HEK293T (cell line): Measurements from ENCODE around the gene CD300H.

Source experiments
- CTCF ChIA-PET: fragments of 350-600 bp; formaldehyde crosslinking; extraction: SDS; loops from one replicate; lab custom pipeline; 2021; ENCODE audit warnings: antibody characterized with exemption, inconsistent platforms; lab: Yijun Ruan, JAX
- POLR2A ChIA-PET: fragments of 350-600 bp; formaldehyde crosslinking; extraction: SDS; loops from one replicate; lab custom pipeline; 2020; ENCODE audit warnings: antibody characterized with exemption, inconsistent platforms; lab: Yijun Ruan, JAX
- DNase-seq: peaks from one replicate; pipeline ENCODE4 v3.0.0; 2012; ENCODE audit warnings: mixed read lengths; ENCODE audit errors: extremely low spot score
- ARNT ChIP-seq: fragments of 450-650 bp; IDR thresholded peaks from 2 replicates; pipeline ENCODE4 v1.6.1; 2017; ENCODE audit warnings: mild to moderate bottlenecking
- BHLHE40 ChIP-seq: fragments of 450-650 bp; IDR thresholded peaks from 2 replicates; pipeline ENCODE4 v1.6.1; 2016; ENCODE audit warnings: mild to moderate bottlenecking, moderate library complexity, borderline replicate concordance
- CTBP1 ChIP-seq: fragments of 450-650 bp; IDR thresholded peaks from 2 replicates; pipeline ENCODE4 v1.6.1; 2016; ENCODE audit warnings: borderline replicate concordance
- ELF4 ChIP-seq: fragments of 450-650 bp; IDR thresholded peaks from 2 replicates; pipeline ENCODE4 v1.6.1; 2017; ENCODE audit warnings: antibody characterized with exemption
- FOXA1 ChIP-seq: fragments of 450-650 bp; IDR thresholded peaks from 2 replicates; pipeline ENCODE4 v1.6.1; 2016; ENCODE audit warnings: mild to moderate bottlenecking
- FOXK2 ChIP-seq: fragments of 450-650 bp; IDR thresholded peaks from 2 replicates; pipeline ENCODE4 v1.6.1; 2016; ENCODE audit warnings: mild to moderate bottlenecking
- FOXM1 ChIP-seq: fragments of 450-650 bp; IDR thresholded peaks from 2 replicates; pipeline ENCODE4 v1.6.1; 2017; ENCODE audit warnings: mild to moderate bottlenecking, borderline replicate concordance
- HDGF ChIP-seq: fragments of 450-650 bp; IDR thresholded peaks from 2 replicates; pipeline ENCODE4 v1.6.1; 2017; ENCODE audit warnings: antibody characterized with exemption, borderline replicate concordance
- L3MBTL2 ChIP-seq: fragments of 450-650 bp; conservative IDR thresholded peaks from 2 replicates; pipeline ENCODE4 v1.6.1; 2016; ENCODE audit warnings: mild to moderate bottlenecking
- LEF1 ChIP-seq: fragments of 450-650 bp; IDR thresholded peaks from 2 replicates; pipeline ENCODE4 v1.6.1; 2017; ENCODE audit warnings: mild to moderate bottlenecking, borderline replicate concordance
- NFRKB ChIP-seq: fragments of 450-650 bp; IDR thresholded peaks from 2 replicates; pipeline ENCODE4 v1.6.1; 2016; ENCODE audit warnings: mild to moderate bottlenecking, moderate library complexity
- SP1 ChIP-seq: fragments of 450-650 bp; IDR thresholded peaks from 2 replicates; pipeline ENCODE4 v1.6.1; 2017
- SUZ12 ChIP-seq: fragments of 450-650 bp; IDR thresholded peaks from 2 replicates; pipeline ENCODE4 v1.6.1; 2016; ENCODE audit warnings: mild to moderate bottlenecking
- TARDBP ChIP-seq: fragments of 450-650 bp; IDR thresholded peaks from 2 replicates; pipeline ENCODE4 v1.6.1; 2016
- ZNF384 ChIP-seq: fragments of 450-650 bp; IDR thresholded peaks from 2 replicates; pipeline ENCODE4 v1.6.1; 2016
- TF ChIP-seq, protein P1 (sequence below): fragments of 450-650 bp; IDR thresholded peaks from 2 replicates; pipeline ENCODE4 v1.6.1; 2016

The CD300H gene

DNA sequence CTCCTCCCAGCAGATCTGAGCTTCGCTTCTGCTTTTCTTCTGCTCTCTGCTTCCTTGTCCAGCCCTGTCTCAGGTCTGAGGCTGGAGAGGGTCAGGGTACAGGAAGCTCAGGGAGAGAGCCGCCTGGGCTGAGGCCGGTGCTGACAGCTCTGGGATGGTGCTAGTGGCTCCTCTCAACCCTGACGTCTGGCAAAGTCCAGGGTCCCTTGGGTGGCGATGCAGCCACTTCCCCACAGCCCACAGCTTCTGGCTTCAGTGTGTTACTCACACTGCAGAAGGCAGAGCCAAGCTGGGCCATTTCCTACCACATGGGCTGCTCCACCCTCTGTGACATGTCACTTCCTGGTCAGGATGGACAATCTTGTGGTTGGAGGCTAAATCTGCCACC, 21.5 kb downstream of the CD300H start, which contains the start of gene CD300C:
Gene CD300C, minus strand, starts transcription at position 273 of the 388 bp plus-strand sequence. CDS start 333 bp downstream, outside the sequence.
- no peak for DNase-seq
- POLR2A ChIA-PET: no interaction called here

DNA sequence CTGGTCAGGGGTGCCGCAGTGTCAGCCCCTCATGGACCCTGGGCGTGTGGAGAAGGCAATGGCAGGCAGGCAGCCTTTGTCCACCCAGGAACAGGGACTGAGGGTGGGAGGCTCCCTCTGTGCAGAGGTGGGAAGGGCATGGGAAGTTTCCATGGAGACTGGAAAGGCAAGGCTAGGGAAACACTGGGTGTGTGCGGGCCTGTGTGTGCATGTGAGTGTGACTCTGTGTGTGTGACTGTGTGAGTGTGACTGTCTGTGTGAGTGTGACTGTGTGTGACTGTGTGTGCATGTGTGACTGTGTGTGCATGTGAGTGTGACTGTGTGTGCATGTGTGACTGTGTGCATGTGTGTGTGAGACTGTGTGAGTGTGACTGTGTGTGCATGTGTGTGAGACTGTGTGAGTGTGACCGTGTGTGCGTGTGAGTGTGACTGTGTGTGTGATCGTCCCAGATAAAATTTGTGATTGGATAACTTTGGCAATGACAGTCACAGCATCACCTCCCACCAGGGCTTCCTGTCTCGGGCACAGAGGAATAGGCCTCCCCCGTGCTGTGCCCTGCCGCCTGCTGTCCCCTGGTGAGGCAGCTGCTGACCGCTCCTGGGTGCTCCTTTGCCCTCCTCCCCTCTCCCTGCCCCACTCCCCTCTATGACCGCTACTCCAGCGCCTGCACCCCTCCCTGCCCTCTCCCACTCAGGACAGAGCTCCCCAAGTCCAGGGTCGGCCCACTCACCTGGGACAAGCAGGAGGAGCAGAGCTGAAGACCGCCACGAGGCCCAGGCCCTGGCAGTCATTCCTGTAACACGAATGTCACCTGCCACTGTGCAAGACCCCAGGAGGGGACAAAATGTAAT, 22.1 kb downstream of the CD300H start:
- no peak for DNase-seq
- ChIA-PET CTCF (interaction anchor here (1.4 kb wide), 1 partner anchor 21 kb away, joined by 5 read pairs; no protein-coding TSS in a partner anchor), POLR2A (no interaction called here)
- TF ChIP-seq HDGF: no peak
- no peak for TF ChIP-seq BHLHE40
- TF ChIP-seq CTBP1: no peak
- no peak for TF ChIP-seq SP1
- TF ChIP-seq ARNT: no peak
- no peak for TF ChIP-seq ELF4
- TF ChIP-seq FOXK2: no peak

More for the DNA sequence above, 21.5 kb downstream of the CD300H start, which contains the start of gene CD300C:
- TF ChIP-seq ZNF384: no peak
- TF ChIP-seq FOXA1: no peak
- no peak for TF ChIP-seq NFRKB
- no peak for TF ChIP-seq HDGF
- no peak for TF ChIP-seq BHLHE40
- no peak for TF ChIP-seq FOXM1
- no peak for TF ChIP-seq FOXK2
- TF ChIP-seq CTBP1: no peak
- CTCF ChIA-PET: interaction anchor here (1.4 kb wide), 1 partner anchor 20 kb away, joined by 5 read pairs; no protein-coding TSS in a partner anchor

DNA sequence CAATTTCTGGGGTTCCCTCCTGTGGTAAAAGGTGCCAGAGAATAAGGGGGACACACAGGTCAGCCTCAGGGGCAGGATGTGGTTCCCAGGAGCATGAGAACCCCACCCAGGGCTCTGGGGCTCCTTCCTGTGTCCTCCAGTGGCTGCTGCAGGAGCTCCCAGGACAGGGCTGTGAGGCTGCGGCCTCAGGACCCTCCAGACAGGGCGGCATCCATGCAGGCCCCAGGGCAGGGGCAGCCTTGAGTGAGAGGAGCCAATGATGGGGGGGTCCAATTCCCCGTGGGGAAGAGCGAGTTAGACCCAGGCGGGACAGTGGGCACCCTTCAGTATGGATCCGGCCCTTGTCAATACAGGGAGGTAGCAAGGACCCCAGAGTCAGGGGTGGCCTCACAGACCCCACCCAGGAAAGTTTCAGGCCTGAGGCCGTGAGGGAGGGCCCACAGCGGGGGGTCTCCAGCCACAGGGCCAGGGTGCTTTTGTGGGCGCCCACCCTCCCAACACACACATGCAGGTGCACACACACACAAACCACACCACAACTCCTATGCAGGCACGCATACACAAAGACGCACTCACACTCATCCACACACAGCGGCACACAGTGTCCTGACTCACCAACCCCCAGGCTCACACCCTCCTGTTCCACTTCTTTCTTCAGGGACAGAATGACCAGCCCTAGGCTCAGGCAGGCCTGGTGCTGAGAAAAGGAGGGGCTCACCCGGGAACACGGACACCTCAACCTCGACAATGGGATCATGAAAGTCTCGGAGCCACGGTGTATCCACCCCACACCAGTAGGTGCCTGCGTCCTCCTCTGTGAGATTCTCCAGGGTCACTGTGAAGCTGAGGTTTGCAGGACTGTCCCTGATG, 23.2 kb downstream of the CD300H start:
- no peak for TF ChIP-seq ELF4
- TF ChIP-seq FOXM1: no peak
- TF ChIP-seq TARDBP: no peak
- TF ChIP-seq ZNF384: no peak
- ChIA-PET CTCF (interaction anchor here (1.1 kb wide), 1 partner anchor 22 kb away, joined by 4 read pairs; no protein-coding TSS in a partner anchor), POLR2A (interaction anchor here (0.5 kb wide), 1 partner anchor 104 kb away, joined by 3 read pairs; no protein-coding TSS in a partner anchor)
- no peak for DNase-seq

DNA sequence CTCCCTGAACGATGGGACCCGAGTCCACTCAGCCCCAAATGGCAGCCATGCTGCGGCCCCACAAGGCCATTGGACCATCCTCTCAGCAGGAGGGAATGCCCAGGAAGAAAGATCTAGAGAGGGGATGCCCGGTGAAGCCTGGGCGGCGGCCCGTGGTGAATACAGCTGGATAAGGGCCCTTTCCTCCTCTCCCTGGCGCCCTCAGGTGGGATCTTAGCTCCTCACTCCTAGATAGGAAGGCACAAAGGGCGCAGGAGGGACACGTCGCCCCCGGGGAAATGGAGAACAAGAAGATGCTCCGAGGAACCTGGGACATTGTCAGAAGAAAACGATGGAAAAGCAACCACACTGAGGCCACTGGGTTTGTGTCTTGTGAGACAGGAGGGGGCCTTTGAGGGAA, 23.9 kb downstream of the CD300H start:
- TF ChIP-seq CTBP1 (no peak), FOXK2 (no peak), ARNT (no peak), L3MBTL2 (no peak), ELF4 (no peak), ZNF384 (no peak), HDGF (no peak), FOXM1 (no peak), SUZ12 (no peak), BHLHE40 (no peak), SP1 (no peak), TARDBP (no peak), NFRKB (no peak), FOXA1 (no peak), LEF1 (no peak)
- TF ChIP-seq, protein P1, sequence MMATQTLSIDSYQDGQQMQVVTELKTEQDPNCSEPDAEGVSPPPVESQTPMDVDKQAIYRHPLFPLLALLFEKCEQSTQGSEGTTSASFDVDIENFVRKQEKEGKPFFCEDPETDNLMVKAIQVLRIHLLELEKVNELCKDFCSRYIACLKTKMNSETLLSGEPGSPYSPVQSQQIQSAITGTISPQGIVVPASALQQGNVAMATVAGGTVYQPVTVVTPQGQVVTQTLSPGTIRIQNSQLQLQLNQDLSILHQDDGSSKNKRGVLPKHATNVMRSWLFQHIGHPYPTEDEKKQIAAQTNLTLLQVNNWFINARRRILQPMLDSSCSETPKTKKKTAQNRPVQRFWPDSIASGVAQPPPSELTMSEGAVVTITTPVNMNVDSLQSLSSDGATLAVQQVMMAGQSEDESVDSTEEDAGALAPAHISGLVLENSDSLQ: no peak
- no peak for DNase-seq
- ChIA-PET POLR2A (no interaction called here), CTCF (interaction anchor here (1.1 kb wide), 1 partner anchor 23 kb away, joined by 4 read pairs; no protein-coding TSS in a partner anchor)

DNA sequence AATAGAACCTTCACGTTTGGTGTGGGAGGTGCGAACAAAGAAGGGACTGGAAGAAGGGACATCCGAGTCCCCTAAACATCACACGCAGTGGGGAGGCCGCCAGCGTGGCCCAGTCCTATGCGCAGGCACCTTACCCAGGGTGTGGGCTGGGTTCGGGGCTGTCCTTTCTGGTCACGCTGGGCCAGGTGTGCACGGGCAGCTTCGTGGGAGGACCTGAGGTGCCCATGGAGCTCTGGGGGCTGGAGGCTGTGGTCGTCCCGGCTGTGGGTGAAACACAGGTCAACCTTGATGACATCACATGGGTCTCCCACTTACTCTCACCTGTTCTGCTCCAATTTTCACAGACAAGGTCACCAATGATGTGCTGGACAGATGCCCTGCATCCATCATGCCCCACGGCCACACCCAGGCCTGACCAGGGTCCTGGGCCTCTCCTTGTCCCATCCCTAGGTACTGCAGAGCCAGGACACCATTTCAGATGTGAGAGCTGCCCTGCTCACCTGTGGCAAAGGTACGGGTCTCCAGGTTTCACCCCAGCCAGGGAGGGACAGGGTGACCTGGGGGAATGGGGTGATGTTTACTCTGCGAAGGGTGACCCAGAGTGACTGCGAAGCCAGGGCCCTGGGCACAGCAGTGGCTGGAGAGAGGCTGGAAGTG, 24.5 kb downstream of the CD300H start:
- CTCF ChIA-PET: no interaction called here
- no peak for DNase-seq
- TF ChIP-seq ELF4 (no peak), FOXK2 (no peak), LEF1 (no peak), L3MBTL2 (no peak), SP1 (no peak), SUZ12 (no peak), ZNF384 (no peak), FOXA1 (no peak), CTBP1 (no peak)

DNA sequence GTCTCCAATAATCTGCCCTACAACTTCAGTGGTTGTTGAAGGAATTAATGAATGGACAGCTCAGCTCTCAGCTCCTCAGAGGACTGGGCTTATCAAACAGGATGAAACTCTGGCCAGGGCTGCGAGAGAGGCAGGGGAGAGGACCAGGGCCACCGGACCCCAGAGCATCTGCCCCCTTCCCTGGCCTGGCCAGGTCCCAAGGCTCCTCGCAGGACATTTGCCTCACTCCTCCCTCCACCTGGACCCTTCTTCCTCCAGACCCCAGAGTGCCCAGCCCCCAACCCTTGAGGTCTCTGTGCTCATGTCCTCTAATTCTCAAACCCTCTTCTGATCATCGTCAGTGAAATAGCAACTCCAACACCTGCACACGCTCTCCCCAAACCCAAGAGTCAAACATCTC, 25.1 kb downstream of the CD300H start:
- TF ChIP-seq FOXA1 (no peak), LEF1 (no peak), CTBP1 (no peak), SP1 (no peak), ARNT (no peak), FOXM1 (no peak), ZNF384 (no peak), BHLHE40 (no peak), L3MBTL2 (no peak)
- ChIA-PET CTCF (no interaction called here), POLR2A (no interaction called here)
- DNase-seq: no peak

More for the DNA sequence above, 24.5 kb downstream of the CD300H start:
- POLR2A ChIA-PET: no interaction called here
